Stimulated activated CD4-positive, alpha-beta T cell treated with anti-CD3 and anti-CD28 coated beads, Interleukin-1b, Interleukin-23, amount 100 ng/mL, for 48 hours (primary cell): ENCODE measurements around the gene COL18A1.
"Not testable (repeated sequence)": the region's sequence is repeated elsewhere in the genome, so short reads cannot be mapped to it uniquely, and the experiment has no call there.

Experiments used
- DNase-seq: peaks from one replicate; pipeline ENCODE4 v3.0.0-alpha.2; 2020

Gene COL18A1

DNA sequence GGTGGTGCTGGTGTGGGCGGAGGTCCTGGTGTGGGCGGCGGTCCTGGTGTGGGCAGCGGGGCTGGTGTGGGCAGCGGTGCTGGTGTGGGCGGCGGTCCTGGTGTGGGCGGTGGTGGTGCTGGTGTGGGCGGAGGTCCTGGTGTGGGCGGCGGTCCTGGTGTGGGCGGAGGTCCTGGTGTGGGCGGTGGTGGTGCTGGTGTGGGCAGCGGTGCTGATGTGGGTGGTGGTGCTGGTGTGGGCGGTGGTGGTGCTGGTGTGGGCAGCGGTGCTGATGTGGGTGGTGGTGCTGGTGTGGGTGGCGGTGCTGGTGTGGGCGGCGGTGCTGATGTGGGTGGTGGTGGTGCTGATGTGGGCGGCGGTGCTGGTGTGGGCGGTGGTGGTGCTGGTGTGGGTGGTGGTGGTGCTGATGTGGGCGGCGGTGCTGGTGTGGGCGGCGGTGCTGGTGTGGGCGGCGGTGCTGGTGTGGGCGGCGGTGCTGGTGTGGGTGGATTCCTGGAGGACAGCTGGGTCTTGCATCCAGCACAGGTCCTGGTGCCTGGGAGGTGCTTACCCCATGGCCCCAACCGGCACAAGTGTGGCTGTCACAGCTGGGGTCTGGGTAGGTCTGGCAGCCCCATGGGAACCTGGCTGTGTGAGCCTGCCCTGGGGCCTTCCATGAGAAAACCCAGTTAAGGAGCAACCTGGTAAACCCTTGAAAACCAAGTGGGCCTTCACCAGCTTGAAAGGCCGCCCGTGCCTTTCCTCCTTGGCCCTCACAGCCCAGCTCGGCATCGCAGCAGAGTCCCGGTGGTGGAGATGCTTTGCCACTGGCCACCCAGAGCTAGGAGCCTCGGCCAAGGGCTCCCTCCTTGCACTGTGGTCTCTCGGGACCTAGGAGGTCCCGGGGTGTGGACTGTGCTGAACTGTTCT is 38.0 kb downstream of the COL18A1 start:
- DNase-seq, result not testable (repeated sequence)

DNA sequence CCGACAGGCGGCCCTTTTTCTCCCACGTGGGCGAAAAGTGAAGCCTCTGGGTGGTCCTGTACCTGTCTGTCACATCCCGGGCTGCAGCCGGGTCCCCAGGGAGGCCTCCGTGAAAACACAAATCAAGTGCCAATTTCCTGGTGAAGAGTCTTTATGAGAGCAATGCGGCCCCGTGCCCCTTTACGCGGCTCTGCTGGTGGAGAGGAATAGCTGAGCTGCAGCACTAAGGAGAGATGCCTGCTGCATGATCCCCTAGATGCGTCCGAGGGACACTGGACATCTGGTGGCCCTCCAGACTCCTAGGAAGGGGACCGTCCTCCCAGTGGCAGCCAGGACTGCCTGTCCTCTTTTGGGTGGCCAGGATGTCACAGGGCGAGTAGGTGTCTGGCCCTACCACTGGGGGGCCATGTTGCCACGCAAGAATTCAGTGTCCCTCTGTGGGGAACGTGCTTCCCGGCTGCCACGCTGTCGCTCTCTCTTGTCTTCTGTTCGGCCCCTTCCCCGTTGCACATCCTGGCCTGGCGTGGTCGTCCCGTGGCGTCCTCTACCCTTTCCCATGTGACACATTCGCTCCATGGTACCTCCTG is 38.7 kb downstream of the COL18A1 start:
- DNase-seq, result no peak

DNA sequence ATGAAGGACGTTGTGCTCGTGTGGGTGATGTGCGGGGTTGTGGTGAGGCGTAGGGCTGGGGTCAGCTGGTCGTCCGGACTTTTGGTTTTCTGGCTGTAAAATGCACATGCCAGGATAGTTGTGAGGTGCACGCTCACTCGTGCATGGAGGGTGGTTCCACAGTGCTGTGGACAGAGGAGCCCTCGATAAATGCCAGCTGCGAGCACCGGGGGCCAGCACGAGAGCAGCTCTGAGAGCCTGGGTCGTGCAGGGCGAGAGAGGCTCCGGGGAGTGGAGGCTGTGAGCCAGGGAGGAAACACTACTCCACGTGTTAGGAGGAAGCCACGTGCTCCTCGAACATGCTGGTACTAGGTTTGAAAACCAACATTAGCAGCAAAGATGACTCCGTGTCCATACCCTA is 39.4 kb downstream of the COL18A1 start:
- DNase-seq, result no peak

DNA sequence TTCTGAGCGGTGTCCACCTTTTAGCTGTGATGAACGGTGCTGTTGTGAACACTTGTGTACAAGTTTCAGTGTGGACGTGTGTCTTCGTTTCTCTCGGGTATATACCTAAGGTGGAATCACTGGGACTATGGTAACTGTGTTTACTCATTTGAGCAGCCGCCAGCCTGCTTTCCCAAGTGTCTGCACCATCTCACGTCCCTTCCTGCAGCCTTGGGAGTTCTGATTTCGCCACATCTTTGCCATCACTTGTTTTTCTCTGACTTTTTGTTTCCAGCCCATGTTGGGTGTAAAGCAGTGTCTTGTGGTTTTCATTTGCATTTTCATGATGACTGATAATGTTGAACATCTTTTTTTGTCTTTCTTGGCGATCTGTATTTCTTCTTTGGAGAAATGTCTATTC is 40.4 kb downstream of the COL18A1 start:
- no peak for DNase-seq

DNA sequence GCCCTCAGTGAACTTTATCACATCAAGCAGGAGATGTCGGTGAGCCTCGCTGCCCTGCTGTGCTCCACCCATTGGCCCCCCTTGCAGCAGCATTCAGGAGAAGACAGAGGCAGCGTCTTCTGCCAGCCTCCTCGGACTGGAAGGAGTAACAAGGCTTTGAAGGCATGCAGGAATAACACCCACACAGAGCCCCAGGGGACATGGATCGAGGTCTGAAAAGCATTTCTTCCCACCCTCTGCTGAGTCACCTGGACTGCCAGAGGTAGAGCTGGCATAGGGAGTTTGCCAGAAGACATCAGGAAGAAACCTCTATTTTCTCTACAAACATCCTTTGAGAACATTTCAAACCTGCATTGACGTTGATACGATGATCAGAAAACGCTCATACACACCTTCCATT is 42.9 kb downstream of the COL18A1 start:
- DNase-seq, result no peak

DNA sequence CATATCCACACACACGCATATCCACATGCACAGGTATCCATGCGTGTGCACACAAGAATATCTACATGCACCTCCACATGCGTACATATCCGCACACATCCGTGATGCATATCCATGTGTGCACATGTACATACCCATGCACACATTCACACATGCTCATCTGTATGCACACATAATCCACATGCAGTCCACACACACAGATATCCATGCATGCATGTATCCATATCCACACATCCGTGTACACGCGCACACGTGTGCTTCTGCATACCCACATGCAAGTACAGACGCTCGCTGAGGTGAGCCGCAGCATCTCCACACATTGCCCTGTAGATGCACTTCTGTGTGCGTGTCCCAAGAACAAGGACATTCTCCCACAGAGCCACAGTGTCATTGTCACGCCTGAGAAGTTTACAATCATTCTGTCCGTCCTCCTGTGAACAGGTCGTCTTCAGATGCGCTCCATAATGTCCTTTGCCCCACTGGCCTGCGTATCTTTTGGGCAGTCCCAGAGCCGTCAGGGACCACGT is 43.4 kb downstream of the COL18A1 start:
- no peak for DNase-seq

DNA sequence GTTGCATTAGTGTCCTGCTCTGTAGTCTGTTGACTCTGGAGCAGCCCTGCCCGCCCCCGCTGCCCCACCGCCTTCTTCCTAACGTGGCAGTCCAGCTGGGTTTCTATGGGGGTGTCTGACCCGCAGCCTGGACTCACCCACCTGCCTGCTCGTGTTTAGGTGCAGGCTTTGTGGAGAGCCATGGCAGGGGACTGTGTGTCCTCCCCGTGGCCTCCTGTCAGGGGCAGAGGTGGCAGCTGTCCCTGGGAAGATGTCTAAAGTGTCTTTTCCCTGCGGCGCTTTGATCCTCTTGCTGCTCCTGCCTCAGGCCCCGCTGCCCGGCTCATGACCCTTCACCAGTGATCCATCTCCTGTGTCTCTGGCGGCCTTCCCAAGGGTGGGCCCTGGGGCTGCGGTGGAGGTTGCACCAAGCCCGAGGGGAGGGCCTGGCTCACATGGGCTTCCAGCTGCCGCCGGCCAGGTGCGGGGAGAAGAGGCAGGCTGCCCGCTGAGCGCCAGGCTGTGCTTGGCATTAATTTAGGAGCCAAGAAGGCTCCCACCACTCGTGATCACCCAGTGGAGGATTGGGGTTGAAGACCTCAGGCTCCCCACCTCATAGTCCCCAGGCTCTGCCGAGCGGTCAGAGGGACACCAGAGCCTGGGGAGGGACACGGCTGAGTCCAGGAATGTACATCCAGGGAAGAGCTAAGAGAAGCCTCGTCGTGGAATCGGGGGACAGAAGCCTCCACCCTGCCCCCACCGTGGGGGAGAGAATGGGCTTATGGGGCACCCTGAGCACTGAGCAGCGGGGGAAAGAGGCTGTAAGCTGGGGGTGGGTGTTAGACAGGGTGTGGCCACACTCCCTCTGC is 44.1 kb downstream of the COL18A1 start:
- no peak for DNase-seq

DNA sequence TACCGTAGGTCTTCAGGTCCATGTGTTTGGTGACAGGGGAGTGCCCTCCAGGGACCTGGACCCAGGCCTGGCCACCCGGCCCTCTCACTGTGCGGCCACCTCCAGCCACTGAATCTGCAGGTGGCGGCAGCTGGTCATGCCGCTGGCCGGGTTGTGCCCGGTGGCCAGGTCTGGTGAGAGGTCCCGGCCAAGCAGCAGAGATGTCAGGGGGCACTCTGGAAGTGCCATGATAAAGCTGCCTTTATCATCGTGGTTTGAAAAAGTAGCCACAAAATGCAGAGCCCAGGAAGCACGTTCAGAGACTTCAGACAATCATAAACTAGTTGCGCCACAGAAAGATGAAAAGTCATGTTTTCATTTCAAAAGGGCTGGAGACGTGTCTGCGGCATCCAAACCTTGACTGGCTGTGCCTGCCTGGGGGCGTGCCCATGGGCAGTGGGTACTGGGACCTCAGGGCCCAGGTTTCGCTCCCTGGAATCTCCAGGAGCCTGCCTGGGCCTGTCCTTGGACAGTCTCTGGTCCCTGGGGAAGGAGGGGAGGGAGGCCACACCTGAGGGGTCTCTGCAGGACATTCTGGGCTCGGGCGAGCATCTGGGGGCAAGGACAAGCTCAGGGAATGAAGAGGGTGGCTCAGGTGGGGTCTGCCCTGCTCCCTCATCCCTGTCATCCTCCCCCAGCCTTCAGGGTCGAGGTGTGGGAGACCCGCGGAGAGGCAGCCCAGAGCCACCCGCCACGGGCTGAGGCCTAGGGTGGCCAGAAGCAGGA is 44.9 kb downstream of the COL18A1 start:
- DNase-seq, result no peak

DNA sequence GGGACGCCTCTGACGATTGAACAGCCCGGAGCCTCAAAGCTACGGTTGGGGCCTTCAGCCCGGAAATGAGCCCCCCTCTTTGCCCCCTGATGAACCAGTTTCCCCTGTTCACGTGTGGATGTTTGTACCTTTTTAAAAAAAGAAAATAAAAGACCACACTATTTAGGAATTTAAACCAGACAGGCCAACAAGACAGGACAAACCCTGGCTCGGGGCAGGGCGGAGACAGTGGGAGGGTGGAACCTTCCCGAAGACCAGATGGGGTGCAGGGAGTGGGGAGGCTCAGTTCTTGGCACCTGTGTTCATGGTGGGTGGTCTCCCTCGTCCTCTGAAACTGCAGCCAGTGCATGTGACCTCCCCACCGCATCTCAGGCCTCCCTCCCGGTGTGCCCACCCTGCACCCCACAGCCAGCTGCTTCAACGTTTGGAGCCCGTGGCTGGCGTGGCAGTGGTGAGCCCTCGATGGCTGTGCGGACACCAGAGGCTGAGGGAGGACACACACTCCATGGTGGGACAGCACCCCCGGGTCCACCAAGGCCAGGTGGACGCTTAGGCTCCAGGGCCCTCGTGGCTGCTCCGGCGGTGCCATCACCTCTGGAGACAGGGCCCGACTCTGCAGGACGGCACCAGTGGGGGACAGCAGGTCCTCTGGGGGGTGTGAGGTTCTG is 45.6 kb downstream of the COL18A1 start:
- no peak for DNase-seq

DNA sequence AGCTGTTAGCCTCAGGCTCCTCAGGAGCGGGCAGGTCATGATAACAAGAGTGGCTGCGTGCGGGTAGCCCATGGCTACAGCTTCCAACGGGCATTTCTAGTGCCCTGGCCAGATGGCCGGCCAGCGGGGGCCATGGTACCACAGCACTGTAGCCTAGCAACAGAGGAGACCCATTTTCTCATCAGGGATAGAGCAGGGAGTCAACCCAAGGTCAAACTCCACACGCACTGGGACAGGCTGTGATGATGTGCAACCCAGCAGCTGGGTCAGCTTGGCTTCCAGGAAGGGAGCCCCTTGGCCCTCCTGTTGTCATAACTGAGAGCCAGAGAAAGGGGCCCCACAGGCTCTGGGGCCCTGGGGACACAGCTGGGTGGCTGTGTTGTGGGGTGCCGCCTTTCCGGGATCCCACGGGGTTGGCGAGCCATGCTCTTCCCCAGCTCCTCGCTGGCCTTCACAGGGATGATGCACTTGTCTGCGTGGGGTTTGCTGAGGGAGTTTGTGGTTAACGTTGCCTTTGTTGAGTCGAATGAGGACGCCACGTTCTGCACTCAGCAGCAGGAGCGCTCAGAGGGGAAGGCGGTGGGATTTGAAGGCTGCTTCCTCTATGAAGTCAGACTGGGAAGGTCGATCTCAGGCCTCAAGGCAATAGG is 46.3 kb downstream of the COL18A1 start:
- DNase-seq, result no peak

DNA sequence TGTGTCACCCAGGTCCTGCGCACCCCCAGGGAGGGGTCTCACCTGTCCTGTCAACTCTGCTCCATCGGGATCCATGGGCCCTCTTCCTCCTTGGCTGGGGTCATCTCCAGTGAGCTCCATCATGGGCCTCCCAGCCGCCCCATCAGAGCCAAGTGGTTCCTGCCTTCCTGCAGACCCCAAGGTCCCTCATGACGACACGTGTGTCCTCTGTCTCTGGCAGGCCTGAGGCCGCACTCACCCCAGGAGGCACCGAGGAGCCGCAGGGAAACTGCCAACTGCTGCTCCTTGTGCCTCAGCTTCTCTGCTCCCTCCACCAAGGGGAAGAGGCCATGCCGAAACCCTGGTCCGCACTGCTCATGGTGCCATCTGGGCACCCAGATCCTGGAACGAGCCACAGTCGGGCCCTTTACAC is 46.8 kb downstream of the COL18A1 start:
- no peak for DNase-seq

DNA sequence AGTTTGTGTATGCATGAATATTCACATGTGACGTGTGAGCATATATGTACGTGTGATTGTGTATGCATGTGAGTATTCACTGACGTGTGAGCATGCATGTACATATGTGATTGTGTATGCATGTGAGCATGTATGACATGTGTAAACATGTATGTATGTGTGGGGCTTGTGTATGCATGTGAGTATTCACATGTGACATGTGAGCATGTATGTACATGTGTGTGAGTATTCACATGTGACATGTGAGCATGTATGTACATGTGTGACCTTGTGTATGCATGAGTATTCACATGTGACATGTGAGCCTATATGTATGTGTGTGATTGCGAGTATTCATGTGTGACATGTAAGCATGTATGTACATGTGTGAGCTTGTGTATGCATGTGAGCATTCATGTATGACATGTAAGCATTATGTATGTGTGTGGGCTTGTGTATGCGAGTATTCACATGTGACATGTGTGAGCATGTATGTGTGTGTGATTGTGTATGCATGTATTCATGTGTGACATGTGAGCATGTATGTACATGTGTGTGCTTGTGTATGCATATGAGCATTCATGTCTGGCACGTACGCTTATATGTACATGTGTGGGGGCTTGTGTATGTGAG is 47.8 kb downstream of the COL18A1 start:
- no peak for DNase-seq

DNA sequence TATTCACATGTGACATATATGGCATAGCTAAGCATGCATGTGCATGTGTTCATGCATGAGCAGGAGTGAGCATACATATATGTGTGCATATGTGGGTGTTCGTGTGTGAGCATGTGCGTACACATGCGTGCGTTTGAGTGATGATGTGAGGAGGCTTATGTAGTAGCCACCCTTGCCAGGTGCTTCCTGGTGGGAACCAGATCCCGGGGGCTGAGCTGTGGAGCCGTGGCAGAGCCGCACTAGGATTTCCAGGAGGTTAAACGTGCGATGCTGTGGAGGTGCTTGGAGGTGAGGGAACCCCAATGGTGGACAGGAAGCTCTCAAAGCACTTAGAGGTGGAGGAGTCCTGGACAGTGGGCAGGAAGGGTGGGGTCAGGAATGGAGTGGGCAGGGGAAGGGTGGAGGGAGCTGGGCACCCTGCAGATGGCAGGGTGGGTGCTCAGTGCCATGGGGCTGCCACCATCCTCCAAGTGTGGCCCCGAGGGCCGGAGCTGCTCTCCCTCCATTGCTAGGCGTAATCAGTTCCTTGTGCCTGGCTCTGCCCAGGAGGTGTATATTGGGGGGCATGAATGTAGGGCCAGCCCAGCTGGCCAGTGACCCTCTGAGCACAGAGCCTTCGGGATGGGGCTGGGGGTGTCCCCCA is 48.5 kb downstream of the COL18A1 start:
- DNase-seq, result no peak

DNA sequence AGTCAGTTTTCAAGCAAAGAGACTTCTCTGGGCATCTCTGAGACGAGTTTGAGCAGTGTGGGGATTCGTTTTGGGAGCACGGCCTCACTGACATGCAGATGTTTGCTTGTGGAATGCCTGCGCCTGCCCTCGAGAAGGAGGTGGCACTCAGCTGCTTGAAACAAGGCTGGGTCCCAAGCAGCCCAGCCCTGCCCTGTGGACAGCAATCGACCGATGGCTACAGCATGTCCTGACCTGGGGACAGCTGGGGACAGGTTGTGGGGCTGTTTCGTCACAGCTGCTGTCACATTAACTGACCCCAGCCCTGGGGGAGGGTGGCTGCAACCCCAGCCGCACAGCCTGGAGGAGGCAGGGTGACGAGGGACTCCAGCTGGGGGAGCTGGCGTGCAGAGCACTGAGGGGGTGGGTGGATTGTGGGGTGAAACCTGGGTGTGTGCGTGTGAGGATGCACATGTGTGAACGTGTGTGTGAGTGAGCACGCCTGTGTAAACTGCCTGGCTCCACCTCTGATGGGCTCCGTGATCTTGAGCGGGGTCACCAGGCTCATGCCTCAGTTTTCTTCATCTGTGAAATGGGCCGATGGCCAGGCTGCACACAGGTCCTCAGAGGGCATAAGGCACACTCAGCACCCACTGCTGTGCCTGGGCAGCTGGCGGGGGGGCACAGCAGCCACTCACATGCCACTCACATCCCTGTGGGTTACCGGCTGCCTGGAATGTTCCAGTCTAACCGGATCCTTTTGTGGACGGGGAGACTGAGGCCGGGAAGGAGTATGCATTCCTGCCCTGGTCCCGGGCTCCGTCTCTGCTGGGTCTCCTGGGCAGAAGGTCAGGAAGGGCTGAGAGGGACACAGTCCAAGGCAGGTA is 49.3 kb downstream of the COL18A1 start:
- DNase-seq, result no peak

DNA sequence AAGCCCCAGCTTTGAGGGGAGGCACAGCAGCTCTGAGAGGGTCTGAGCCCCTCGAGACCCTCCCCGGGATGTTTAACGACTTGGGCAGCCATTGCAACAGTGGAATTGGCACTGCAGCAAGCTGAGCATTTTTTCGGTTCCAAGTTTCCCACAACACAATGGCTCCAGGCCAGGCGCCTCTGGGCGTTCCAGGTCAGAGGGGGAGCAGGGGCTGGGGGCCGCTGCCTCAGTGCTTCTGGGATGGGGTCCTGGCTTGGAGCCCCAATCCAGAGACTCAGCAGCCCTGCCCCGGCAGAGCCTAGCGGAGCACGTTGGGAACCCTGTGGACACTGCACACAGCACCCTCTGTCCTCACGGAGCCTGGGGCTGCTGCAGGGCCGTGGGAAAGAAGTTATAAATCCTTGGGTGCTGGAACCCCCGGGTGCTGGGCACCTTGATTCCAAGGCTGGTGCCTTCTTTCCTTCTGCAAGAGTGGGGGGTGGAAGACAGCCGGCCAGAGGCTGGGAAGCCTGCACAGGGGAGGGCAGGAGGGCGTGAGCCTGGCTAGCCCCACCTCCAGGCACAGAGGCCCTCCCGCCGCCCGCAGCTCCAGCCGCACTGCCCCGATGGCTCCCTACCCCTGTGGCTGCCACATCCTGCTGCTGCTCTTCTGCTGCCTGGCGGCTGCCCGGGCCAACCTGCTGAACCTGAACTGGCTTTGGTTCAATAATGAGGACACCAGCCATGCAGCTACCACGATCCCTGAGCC is 50.1 kb downstream of the COL18A1 start:
- no peak for DNase-seq

DNA sequence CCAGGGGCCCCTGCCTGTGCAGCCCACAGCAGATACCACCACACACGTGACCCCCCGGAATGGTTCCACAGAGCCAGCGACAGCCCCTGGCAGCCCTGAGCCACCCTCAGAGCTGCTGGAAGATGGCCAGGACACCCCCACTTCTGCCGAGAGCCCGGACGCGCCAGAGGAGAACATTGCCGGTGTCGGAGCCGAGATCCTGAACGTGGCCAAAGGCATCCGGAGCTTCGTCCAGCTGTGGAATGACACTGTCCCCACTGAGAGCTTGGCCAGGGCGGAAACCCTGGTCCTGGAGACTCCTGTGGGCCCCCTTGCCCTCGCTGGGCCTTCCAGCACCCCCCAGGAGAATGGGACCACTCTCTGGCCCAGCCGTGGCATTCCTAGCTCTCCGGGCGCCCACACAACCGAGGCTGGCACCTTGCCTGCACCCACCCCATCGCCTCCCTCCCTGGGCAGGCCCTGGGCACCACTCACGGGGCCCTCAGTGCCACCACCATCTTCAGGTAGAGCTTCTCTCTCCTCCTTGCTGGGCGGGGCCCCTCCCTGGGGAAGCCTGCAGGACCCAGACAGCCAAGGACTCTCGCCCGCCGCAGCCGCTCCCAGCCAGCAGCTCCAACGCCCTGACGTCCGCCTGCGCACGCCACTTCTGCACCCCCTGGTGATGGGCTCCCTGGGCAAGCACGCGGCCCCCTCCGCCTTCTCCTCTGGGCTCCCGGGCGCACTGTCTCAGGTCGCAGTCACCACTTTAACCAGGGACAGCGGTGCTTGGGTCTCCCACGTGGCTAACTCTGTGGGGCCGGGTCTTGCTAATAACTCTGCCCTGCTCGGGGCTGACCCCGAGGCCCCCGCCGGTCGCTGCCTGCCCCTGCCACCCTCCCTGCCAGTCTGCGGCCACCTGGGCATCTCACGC is 51.0 kb downstream of the COL18A1 start:
- DNase-seq, result no peak

DNA sequence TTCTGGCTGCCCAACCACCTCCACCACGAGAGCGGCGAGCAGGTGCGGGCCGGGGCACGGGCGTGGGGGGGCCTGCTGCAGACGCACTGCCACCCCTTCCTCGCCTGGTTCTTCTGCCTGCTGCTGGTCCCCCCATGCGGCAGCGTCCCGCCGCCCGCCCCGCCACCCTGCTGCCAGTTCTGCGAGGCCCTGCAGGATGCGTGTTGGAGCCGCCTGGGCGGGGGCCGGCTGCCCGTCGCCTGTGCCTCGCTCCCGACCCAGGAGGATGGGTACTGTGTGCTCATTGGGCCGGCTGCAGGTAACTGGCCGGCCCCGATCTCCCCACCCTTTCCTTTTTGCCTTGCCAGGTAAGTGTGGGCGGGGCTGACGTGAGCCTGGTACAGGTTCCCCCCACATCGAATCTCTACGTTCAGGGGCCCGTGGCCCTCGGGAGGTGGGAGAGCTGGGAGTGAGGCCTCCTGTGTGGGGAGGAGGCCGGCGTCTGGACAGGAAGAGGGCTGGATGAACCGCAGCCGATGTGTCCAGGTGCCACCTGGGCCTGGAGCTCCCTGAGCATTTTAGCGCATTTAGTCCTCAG is 51.7 kb downstream of the COL18A1 start:
- DNase-seq, result no peak
